SH-SY5Y (cell line): ENCODE results near the gene SRM.

Experiments used
- GATA2 ChIP-seq: IDR thresholded peaks from 2 replicates; pipeline ENCODE4 v1.6.1; 2011; ENCODE audit warnings: mild to moderate bottlenecking, low read depth, low read length
- GATA3 ChIP-seq: IDR thresholded peaks from 2 replicates; pipeline ENCODE4 v1.6.1; 2011; ENCODE audit warnings: low read depth, mild to moderate bottlenecking, low read length, moderate library complexity

GRCh38 chr1:11031624-11032262, 28.1 kb downstream of the SRM start:
- TF ChIP-seq GATA2 (no peak), GATA3 (no peak)
